ENCODE data around the gene ZMYM2.

ZMYM2 gene

GRCh38 chr13:20105161-20105689 lies 146.7 kb downstream of the ZMYM2 start:
- no peak for DNase-seq (ENCODE audit: low read depth)

- DNase-seq (ENCODE audit: low read depth) = no peak
These were observed 148.2 kb downstream of the ZMYM2 start for GRCh38 chr13:20106742-20107141.

GRCh38 chr13:20109037-20109436 lies 150.5 kb downstream of the ZMYM2 start:
- DNase-seq (ENCODE audit: low read depth) = no peak

- DNase-seq (ENCODE audit: low read depth) = no peak
These were observed 155.6 kb downstream of the ZMYM2 start for GRCh38 chr13:20114066-20114610.

- DNase-seq (ENCODE audit: low read depth) = no peak
These were observed 157.7 kb downstream of the ZMYM2 start for GRCh38 chr13:20116213-20116612.

- DNase-seq (ENCODE audit: low read depth) = peak; percentile 35
These were observed 160.0 kb downstream of the ZMYM2 start for GRCh38 chr13:20118268-20119140.

- no peak for DNase-seq (ENCODE audit: low read depth)
These were observed 161.4 kb downstream of the ZMYM2 start for GRCh38 chr13:20119960-20120359.

- DNase-seq (ENCODE audit: low read depth) = no peak
These were observed 162.6 kb downstream of the ZMYM2 start for GRCh38 chr13:20121159-20121525.

- DNase-seq (ENCODE audit: low read depth) = no peak
These were observed 165.8 kb downstream of the ZMYM2 start for GRCh38 chr13:20124303-20124702.

GRCh38 chr13:20125129-20125782 lies 166.7 kb downstream of the ZMYM2 start:
- no peak for DNase-seq (ENCODE audit: low read depth)

GRCh38 chr13:20125783-20126165 lies 167.2 kb downstream of the ZMYM2 start:
- DNase-seq (ENCODE audit: low read depth) = no peak

- DNase-seq (ENCODE audit: low read depth) = no peak
These were observed 168.2 kb downstream of the ZMYM2 start for GRCh38 chr13:20126541-20127261.

GRCh38 chr13:20127262-20127561 lies 168.7 kb downstream of the ZMYM2 start:
- no peak for DNase-seq (ENCODE audit: low read depth)

GRCh38 chr13:20127562-20128458 lies 169.3 kb downstream of the ZMYM2 start:
- no peak for DNase-seq (ENCODE audit: low read depth)

GRCh38 chr13:20128459-20128931 lies 170.0 kb downstream of the ZMYM2 start:
- no peak for DNase-seq (ENCODE audit: low read depth)

GRCh38 chr13:20129076-20129475 lies 170.5 kb downstream of the ZMYM2 start:
- DNase-seq (ENCODE audit: low read depth) = no peak

GRCh38 chr13:20130012-20130411 lies 171.5 kb downstream of the ZMYM2 start:
- DNase-seq (ENCODE audit: low read depth) = no peak

GRCh38 chr13:20130652-20131051 lies 172.1 kb downstream of the ZMYM2 start:
- DNase-seq (ENCODE audit: low read depth) = no peak

- no peak for DNase-seq (ENCODE audit: low read depth)
These were observed 172.7 kb downstream of the ZMYM2 start for GRCh38 chr13:20131057-20131832.

- no peak for DNase-seq (ENCODE audit: low read depth)
These were observed 173.6 kb downstream of the ZMYM2 start for GRCh38 chr13:20132052-20132634.

All from T-helper 22 cell (primary cell).